ENCODE measurements around the gene KCMF1. TPM values are rescaled to one million over a fixed set of nuclear protein-coding genes. Genes with fewer than 3 reads are reported as not detected.

The KCMF1 gene
- total and polyA plus RNA-seq, 9 of the 15 experiments (the other 6 are each of a cell fraction or from before 2014, with no cell fraction given): 6.8 to 88.2 (median 46.5) TPM

GRCh38 chr2:85062565-85062964 lies 91.6 kb downstream of the KCMF1 start (continued):
- TF ChIP-seq, protein P1, sequence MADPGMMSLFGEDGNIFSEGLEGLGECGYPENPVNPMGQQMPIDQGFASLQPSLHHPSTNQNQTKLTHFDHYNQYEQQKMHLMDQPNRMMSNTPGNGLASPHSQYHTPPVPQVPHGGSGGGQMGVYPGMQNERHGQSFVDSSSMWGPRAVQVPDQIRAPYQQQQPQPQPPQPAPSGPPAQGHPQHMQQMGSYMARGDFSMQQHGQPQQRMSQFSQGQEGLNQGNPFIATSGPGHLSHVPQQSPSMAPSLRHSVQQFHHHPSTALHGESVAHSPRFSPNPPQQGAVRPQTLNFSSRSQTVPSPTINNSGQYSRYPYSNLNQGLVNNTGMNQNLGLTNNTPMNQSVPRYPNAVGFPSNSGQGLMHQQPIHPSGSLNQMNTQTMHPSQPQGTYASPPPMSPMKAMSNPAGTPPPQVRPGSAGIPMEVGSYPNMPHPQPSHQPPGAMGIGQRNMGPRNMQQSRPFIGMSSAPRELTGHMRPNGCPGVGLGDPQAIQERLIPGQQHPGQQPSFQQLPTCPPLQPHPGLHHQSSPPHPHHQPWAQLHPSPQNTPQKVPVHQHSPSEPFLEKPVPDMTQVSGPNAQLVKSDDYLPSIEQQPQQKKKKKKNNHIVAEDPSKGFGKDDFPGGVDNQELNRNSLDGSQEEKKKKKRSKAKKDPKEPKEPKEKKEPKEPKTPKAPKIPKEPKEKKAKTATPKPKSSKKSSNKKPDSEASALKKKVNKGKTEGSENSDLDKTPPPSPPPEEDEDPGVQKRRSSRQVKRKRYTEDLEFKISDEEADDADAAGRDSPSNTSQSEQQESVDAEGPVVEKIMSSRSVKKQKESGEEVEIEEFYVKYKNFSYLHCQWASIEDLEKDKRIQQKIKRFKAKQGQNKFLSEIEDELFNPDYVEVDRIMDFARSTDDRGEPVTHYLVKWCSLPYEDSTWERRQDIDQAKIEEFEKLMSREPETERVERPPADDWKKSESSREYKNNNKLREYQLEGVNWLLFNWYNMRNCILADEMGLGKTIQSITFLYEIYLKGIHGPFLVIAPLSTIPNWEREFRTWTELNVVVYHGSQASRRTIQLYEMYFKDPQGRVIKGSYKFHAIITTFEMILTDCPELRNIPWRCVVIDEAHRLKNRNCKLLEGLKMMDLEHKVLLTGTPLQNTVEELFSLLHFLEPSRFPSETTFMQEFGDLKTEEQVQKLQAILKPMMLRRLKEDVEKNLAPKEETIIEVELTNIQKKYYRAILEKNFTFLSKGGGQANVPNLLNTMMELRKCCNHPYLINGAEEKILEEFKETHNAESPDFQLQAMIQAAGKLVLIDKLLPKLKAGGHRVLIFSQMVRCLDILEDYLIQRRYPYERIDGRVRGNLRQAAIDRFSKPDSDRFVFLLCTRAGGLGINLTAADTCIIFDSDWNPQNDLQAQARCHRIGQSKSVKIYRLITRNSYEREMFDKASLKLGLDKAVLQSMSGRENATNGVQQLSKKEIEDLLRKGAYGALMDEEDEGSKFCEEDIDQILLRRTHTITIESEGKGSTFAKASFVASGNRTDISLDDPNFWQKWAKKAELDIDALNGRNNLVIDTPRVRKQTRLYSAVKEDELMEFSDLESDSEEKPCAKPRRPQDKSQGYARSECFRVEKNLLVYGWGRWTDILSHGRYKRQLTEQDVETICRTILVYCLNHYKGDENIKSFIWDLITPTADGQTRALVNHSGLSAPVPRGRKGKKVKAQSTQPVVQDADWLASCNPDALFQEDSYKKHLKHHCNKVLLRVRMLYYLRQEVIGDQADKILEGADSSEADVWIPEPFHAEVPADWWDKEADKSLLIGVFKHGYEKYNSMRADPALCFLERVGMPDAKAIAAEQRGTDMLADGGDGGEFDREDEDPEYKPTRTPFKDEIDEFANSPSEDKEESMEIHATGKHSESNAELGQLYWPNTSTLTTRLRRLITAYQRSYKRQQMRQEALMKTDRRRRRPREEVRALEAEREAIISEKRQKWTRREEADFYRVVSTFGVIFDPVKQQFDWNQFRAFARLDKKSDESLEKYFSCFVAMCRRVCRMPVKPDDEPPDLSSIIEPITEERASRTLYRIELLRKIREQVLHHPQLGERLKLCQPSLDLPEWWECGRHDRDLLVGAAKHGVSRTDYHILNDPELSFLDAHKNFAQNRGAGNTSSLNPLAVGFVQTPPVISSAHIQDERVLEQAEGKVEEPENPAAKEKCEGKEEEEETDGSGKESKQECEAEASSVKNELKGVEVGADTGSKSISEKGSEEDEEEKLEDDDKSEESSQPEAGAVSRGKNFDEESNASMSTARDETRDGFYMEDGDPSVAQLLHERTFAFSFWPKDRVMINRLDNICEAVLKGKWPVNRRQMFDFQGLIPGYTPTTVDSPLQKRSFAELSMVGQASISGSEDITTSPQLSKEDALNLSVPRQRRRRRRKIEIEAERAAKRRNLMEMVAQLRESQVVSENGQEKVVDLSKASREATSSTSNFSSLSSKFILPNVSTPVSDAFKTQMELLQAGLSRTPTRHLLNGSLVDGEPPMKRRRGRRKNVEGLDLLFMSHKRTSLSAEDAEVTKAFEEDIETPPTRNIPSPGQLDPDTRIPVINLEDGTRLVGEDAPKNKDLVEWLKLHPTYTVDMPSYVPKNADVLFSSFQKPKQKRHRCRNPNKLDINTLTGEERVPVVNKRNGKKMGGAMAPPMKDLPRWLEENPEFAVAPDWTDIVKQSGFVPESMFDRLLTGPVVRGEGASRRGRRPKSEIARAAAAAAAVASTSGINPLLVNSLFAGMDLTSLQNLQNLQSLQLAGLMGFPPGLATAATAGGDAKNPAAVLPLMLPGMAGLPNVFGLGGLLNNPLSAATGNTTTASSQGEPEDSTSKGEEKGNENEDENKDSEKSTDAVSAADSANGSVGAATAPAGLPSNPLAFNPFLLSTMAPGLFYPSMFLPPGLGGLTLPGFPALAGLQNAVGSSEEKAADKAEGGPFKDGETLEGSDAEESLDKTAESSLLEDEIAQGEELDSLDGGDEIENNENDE (IDR thresholded peaks at IDR 0.05; ENCODE audit: low read depth, low read length): no peak
- TF ChIP-seq ZNF133 (CRISPR knock-in tag; IDR thresholded peaks at IDR 0.05) (no peak), NFIC (IDR thresholded peaks at IDR 0.05) (no peak), NELFE (IDR thresholded peaks at IDR 0.05; ENCODE audit: insufficient read depth, insufficient read length) (no peak), RFX5 (IDR thresholded peaks at IDR 0.05; ENCODE audit: low read depth, low read length) (no peak), ZNF57 (CRISPR knock-in tag; IDR thresholded peaks at IDR 0.05) (no peak), ZNF77 (CRISPR knock-in tag; IDR thresholded peaks at IDR 0.05) (no peak), CSDE1 (IDR thresholded peaks at IDR 0.05) (no peak), SIN3B (IDR thresholded peaks at IDR 0.05; ENCODE audit: low read depth) (no peak), PHTF2 (CRISPR knock-in tag; IDR thresholded peaks at IDR 0.05) (no peak), SAFB2 (IDR thresholded peaks at IDR 0.05; ENCODE audit: borderline replicate concordance, low read depth, low read length, severe bottlenecking) (no peak), PRDM10 (IDR thresholded peaks at IDR 0.05; ENCODE audit: partially characterized antibody) (no peak), GTF2A2 (tag; IDR thresholded peaks at IDR 0.05) (no peak)

All from K562 (cell line).